Amniotic epithelial cell (primary cell): ENCODE data around the gene COL5A2.

Experiments used
- DNase-seq: peaks from one replicate; pipeline ENCODE4 v3.0.0-alpha.2; 2010; ENCODE audit warnings: low read depth

The COL5A2 gene

DNA sequence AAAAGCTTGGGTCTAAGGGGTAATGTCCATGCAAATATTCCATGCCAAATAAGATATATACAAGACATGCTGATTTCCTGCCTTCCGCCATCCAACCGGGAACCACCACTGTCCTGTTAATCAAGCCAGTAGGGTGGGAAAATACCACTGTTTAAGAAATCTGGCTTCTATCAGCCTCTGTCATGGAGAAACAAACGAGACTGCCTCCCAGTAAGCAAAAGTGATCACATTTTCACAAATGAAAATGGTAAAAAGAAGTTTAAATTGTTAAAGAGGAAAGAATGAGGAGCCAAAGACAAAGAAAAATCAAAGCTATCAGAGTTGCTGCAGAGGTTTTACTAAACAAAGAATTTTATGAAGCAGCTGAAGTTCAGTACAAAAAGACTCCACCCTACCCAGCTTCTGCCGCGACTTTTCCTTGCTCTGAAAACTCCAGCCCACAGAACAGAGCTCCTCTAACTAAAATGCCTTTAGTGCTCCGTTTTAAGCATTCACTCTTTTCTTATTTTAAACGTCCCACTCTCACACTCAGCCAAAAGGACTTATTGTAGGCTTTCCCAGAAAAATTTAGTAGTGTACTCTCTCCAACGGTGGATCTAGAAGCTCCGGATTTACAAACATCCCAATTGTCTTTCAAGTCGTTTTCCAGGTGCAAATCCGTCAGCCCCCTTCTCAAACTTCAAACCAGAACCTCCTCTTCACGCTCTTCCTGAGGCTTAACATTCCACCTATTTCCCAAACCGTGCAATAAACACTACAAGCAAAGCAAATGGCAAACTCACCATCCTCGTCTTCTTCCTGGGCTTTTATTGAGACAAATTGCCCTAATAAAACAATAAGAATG is 613 bp downstream of the COL5A2 start:
- DNase-seq = peak; percentile 95

DNA sequence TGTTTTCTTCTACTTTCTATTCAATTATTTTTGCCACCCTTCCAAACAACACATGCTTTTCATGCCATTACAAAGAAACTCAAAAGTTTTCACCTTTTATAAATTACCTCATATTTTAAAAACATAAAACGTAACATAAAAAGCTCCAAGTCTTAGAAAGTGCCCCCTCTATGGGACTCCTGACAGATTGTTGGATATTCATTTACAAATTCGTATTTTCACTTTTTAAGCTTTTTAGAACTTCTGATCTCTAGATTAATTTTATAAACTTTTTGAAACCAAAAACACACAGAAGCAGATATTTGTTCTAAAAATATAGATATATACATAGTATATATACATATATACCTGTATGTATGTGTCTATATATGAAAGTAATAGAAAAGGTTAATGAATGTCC is 1.5 kb downstream of the COL5A2 start:
- peak; percentile 59 for DNase-seq

DNA sequence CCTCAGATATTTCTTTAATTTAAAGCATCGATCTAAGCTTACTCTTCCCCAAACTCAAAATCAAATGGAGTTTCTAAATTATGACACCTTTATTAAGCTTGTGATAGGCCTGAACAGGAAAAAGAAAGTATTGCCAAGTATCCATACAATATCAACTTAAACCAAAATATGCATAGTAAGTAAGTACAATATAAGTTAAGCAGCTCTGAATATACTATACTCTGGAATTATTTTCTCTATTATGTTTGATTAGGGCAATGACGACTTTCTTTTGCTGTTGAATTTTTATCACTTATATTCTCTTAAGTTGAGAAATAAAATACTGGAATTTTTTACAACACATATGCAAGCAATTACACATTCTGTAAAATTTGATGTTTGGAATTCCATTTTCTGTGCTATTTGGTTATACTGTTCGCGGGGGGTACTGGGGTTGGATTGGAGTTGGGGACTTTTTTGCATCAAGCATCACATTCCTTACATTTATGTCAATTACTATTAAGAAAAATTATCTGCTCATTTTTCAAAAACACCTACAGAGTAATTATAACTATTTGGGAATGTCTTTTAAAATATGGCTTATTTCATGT is 2.2 kb downstream of the COL5A2 start:
- no peak for DNase-seq

DNA sequence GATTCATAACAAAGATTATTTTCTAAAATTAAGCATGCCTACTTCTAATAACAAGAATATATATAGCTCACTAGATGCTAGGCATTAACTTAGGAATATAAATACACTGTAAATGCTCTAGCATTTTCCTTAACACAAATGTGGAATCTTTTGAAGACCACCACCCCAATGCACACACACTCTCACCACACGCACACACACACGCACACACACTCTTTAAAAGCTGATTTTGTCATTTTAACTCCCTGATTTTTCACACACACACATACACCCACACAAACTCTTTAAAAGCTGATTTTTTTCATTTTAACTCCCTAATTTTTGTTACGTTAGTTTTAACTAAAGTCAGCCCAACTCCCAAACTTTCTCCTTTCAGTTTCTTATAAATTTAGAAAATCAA is 3.0 kb downstream of the COL5A2 start:
- DNase-seq = peak; percentile 32

DNA sequence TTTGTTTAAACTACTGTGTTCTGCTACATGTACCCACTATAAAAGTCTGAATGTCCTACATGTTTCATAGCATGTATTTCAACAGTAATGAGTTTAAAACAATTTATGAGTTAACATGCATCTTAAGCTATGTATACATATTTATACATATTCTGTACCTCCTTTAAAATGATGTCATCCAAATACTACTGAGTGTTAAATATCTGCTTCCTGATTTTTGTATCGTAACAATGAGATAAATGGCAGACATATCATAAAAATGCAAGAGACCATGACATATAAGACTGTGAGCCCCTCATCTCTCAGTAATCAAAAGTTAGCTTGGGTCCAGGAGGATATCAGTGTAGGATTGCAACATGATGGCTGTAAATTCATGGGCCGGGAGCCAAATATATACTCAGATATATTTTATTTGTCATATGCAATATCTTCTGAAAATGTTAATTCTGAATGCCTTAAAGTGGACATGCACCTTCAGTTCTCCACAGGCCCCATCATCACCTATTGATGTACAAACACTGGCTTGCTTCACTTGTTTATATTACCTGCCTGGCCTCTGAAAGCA is 3.6 kb downstream of the COL5A2 start:
- DNase-seq = peak; percentile 44

DNA sequence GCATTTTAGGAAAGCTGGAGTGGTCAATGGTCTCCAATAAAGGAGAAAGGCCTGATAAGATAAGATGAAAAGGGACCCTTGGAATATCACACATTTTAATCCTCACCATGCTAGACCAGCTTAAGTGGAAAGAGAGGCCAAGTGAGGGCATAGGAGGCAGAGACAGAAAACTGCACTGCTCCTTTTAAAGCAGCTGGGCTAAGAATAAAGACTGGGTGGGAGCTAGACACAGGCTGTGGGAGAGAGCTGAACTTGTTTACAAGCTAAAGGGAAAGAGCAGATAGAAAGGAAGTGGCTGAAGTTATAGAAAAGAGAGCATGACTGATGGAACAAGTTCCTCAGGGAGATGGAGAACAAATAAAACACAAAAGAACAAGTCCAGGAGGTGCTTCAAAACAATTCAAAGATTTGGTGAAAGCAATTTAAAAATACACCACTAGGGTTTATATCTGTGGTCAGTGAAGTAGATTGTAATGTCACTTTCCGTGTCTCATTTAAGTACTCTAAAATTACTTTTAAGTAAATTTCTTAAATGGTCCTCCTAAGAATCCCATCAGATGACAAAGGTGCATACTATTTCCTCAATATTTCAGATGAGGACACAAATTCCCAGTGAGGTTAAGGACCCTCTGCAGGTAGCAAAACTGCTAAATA is 7.5 kb downstream of the COL5A2 start:
- no peak for DNase-seq

DNA sequence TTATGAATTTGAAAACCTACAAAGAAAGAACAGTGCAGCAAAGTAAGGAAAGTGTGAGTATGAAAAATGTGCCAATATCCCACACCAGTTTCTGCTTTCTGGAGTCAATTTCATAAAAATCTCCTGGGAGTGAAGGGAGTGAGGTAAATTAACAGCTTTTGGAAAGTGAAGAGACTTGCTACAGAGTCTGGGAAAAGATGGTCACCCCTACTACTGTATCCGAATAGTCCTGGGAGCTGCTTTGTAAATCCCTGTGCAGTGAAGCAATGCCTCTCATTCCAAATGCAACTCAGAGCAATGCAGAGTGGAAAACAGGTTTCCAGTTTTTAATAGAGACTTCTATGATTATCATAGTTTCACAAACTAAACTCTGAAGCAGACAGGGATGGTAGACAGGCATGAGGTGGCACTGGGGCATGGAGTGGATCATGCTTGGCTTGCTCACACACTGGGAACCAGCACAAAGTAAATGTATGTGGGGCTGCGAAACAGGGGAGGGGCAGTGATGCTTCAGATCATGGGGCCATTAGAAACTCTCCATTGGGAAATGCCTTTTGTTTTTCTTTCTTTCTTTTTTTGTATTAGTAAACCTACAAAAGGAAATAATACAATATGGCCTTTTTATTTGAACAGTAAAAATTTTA is 10.6 kb downstream of the COL5A2 start:
- no peak for DNase-seq

DNA sequence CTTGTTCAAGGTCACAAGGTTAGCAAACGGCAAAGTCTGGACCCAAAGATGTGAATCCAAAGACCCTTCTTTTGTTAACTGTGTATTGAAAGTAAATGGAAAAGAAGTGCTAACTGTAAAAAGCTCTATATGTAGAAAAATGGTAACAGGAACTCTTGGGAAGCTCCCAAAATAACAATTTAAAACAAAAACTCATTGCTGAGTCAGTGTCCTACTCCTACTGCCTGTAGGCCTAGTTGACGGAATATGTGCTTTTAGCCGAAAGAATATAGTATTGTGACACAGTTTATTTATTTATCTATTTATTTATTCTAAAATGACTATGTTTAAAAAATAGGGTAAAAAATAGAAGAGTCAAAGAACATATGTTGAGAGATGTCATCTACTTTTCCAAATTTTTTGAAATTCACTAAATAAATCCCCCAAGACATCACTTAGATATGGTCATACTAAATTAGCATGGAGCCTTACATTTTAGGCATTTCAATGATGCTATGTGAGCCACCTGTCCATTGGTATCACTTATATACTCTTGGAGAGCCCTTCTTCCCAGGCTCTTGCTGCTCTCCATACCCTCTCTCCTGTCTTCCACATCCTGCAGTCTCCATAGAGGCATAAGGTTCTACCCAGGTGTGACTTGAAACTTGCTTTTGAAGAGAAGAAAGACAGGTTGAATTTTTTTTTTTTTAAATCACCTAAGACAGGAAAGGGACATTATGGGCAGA is 13.7 kb downstream of the COL5A2 start:
- no peak for DNase-seq

DNA sequence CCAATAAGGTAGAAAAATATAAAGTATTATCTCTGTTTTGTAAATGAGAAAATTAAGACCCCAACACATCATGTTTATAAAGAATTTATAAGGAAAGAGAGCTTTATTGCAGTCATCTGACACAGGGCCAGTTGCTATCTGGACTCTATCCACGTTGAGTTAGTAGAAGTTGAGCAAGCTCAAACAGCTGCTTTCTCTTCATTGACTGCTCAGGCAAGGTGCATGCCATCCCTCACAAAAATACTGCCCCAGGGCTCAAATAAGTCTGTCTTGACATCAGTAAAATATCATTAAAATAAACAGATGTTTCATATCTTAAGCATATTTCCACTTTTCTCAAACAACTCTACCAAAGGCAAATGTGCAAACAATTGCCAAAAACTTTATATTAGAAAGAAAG is 14.8 kb downstream of the COL5A2 start:
- peak; percentile 70 for DNase-seq

DNA sequence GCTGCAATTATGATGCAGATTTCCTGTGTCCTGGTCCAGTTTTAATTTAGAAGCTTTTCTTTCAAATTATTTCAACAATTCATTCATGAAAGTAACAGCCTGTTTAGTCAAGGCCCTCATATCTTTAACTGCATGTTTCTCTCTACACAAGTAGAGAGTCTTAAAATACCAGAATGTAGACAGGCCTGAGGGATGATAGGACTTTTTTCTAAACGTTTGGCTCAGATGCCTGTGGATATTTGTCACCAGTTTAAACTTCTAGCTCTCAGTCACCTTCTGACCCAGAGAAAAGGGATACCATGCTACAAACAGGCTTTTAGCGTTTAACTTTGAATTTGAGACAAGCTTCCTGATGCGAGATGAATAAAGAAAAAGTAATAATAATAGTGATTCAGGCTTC is 15.7 kb downstream of the COL5A2 start:
- peak; percentile 81 for DNase-seq

DNA sequence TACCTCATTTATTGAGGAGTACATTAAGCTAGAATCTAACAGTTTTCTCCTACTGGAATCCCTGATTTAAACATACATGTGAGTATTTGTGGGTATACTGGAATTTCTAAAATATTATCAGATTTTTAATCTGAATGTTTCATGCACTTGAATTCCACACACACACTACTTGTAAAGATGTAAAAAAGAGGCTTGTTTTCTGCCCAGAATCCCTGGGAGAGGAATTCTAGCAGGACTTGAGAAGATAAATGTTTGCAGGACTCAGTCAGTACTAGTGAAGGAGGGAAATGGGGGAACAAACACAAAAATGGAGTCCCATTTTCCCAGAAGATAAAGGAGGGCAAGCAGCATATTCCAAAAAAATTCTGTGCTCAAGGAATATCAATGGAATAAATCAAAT is 17.0 kb downstream of the COL5A2 start:
- no peak for DNase-seq

DNA sequence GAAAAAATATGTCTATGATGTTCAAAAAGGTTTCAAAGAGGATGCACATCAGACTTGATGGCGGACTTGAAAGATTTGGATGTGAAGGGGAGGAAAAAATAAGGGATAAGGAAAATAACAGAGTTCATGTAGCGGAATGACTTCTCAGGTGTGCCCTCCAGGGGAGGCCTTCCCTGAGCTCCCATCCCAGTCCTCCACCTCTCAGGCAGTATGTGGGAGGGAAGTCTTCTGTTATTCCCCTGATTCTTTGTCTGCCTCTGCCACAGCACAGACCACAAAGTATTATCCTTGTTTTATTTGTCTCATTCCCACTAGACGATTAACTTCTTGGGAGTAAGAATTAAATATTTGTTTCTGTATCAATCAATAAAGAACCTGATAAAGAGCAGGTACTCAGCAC is 17.7 kb downstream of the COL5A2 start:
- DNase-seq = no peak

DNA sequence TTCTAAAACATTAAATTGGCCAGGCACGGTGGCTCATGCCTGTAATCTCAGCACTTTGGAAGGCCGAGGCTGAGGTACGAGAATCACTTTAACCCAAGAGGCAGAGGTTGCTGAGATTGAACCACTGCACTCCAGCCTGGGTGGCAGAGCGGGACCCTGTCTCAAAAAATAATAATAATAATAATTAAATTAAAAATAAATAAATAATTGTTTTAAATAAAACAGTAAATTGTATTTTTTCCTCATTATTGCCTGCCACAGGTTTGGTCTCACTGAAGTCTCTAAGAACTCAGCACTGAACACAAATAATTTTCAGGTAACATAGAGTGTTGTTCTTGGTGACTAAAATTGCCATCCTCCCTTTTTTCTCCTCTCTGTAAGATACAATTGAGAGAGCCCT is 19.8 kb downstream of the COL5A2 start:
- no peak for DNase-seq

DNA sequence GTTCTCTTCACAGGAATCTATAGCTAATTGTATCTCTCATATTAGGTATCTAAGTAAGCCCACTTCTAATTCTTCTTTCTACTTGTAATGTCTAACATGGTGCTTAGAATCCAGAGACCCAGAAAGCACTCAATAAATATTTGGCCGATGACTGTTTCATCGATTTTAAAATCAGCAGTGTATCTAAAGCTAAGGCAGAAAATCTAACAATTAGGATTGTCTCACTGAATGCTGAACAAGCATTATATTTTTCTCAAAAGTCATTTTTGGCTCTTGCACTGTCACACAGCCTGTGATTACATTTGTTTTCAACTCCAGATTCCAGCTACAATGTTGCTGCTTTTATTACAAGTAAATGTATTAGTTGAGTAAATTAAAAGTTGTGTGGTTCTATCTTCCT is 20.3 kb downstream of the COL5A2 start:
- no peak for DNase-seq

DNA sequence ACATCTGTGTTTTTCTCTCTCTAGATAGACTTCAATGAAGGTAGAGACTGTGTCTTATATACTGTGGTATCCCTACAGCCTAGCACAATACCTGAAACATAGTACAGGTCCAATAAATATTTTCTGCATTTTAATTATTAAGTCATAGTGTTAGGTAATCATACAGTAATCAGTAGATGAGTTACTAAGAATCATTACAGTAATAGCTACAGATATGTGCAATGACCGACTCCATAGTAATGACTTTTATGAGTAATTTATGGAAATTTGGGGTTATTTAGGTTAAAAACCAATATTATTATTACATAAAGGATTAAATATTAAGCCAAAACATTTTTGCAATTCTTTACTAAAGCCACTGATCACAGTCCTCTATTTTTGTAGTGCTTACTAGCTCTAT is 21.6 kb downstream of the COL5A2 start:
- no peak for DNase-seq

DNA sequence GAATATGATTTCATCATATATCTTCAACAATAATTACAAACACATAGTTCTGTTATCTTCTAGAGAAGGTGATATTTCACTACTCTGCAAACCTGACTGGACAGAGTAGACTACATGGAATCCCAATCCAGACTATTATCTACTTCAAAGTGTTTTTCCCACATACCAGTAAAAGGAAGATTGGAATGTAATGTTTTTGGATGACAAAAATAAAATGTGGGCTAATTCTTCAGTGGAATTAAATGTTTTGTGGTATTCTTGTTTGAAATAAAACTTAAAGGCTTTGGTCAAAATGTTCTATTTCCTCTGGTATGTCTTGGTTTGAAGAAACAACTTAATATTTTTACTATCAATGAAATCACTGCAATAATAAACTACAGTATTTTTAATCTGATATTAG is 22.1 kb downstream of the COL5A2 start:
- DNase-seq = peak; percentile 87

DNA sequence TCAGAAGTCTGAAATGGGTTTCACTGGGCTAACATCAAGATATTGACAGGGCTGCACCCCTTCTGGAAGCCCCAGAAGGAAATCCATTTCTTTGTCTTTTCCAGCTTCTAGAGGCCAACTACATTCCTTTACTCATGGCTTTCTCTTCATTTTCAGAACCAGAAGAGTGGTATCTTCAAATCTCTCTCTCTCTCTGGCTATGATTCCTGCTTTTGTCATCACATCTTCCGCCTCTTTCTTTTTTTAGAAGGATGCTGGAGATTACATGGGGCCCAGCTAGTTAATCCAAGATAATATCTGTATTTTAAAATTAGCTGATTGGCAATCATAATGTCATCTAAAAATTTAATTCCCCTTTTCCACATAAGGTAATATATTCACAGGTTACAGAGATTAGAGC is 23.8 kb downstream of the COL5A2 start:
- DNase-seq = no peak

DNA sequence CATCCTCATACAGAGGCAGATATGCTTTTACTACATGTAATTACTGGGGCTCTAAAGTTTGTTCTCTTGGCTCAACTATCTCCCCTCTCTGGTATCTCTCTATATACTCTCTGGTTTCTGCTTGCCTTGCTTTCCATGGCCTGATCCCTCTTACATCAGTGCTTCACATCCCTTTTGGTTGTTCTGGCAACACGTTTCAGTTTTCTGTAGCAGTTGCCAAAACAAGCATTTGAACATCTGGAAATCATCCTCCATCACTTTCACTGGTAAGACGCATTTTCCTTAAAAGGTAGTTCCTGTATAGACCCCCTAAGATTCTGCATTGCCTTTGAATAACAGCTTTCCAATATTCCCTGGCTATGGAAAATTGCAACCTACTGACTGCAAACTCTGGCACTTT is 25.9 kb downstream of the COL5A2 start:
- no peak for DNase-seq

DNA sequence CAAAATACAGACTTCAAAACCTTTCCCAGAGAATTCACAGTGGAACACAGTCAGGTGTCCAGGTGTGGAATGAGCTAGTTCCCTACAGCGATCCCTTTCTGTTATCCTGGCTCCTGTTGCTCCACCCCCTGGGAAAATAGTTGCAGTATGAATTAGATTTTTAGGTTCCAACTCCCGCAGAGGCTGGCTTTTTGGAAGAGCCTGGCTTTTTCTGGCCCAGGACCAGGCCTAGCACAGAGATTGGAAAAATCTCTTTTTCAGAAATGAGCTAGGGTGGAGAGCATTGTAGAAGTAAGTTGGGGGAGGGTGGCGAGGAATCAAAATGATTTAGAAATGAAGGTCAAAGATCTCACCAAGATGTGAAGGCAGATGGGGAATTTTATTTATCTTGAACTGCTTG is 27.1 kb downstream of the COL5A2 start:
- no peak for DNase-seq

DNA sequence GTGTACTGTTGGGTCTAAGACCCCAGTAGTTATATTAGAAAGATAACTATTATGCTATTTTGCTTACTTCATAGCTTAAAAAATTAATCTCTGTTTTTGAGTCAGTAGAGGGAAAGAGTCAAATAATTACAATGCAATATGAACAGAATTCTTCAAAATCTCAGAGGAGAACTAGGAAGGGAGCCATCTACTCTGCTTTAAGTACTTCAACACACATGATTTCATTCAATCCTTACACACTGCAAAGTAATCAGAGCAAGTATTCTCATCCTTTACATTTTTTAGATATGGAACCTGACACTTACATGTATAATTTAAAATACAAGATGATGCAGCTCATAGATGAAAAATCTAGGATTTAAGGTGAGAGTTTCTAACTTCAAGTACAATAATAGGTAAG is 27.7 kb downstream of the COL5A2 start:
- DNase-seq = no peak

DNA sequence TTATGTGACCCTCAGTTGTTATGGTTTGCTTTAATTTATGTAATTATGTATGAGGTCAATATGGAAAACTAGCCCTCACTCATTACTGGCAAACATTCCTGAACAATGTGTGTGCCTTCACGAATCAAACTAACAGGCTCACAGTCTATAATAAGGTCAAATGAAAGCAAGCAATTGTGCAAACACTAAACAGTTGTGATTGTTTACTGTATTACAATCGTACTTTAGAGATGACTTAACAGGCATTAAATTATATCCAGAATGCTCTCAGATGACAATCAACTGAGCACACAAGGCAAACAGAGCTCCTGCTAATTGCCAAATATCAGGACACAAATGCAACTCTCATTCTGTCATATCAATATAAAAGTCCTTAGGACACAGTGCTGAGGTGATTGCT is 29.5 kb downstream of the COL5A2 start:
- DNase-seq = peak; percentile 86

DNA sequence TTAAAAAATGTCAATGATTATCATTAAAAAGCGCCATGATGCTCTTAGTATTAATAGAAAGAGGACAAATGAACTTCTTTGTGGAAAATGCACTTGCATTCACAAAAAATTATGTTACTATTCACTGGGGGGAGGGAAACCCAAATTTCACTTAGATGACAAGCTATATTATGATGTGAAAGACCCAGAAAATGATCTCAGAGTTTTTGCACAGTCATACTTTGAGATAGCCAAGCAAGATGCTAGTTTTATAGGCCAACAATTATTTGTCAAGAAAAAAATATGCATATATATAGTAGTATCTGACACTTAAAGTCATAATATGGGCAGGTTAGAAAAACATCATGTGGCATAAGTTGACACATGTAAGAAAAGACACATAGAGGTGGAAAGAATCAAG is 31.6 kb downstream of the COL5A2 start:
- no peak for DNase-seq
